Measurements from ENCODE around the gene PDXP.
"Not testable (repeated sequence)": the region's sequence is repeated elsewhere in the genome, so short reads cannot be mapped to it uniquely, and the experiment has no call there.

Gene PDXP, protein sequence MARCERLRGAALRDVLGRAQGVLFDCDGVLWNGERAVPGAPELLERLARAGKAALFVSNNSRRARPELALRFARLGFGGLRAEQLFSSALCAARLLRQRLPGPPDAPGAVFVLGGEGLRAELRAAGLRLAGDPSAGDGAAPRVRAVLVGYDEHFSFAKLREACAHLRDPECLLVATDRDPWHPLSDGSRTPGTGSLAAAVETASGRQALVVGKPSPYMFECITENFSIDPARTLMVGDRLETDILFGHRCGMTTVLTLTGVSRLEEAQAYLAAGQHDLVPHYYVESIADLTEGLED

DNA sequence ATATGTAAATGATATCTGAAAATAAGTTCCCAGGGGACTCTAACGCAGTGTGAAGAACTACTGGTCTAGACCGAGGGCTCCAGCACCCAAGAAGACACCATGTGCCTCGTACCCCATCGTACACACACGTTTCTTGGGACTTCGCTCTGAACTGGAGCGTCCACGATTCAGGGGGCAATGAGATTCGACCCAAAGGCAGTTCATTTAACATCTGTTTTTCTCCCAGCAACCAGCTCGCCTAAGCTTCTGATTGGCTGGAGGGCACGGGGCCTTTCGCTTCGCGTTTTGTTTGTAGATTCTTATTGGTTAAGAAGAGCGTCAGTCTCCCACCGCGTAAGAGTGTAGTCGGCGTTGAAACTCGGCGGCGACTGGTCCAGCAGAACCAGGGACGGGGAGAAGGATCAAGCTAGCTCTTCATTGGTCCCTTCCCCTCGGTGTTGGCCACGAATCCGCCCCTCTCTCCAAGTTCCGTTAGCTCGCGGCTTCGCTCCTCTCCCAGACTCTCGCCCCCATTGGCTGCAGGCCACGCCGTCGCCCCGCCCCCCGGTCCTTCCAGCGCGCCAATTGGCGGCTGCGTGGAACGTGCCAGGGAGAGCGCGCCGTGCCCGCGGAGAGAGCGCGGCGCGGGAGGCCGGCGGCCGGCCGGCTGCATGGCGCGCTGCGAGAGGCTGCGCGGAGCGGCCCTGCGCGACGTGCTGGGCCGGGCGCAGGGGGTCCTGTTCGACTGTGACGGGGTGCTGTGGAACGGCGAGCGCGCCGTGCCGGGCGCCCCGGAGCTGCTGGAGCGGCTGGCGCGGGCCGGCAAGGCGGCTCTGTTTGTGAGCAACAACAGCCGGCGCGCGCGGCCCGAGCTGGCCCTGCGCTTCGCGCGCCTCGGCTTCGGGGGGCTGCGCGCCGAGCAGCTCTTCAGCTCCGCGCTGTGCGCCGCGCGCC, at the start of gene PDXP:
TSS of gene PDXP (plus strand) at position 591 of the 933 bp plus-strand sequence. CDS start at position 651, 60 bp downstream.
- DNase-seq = peak; percentile 93 to 98 (median 96)

DNA sequence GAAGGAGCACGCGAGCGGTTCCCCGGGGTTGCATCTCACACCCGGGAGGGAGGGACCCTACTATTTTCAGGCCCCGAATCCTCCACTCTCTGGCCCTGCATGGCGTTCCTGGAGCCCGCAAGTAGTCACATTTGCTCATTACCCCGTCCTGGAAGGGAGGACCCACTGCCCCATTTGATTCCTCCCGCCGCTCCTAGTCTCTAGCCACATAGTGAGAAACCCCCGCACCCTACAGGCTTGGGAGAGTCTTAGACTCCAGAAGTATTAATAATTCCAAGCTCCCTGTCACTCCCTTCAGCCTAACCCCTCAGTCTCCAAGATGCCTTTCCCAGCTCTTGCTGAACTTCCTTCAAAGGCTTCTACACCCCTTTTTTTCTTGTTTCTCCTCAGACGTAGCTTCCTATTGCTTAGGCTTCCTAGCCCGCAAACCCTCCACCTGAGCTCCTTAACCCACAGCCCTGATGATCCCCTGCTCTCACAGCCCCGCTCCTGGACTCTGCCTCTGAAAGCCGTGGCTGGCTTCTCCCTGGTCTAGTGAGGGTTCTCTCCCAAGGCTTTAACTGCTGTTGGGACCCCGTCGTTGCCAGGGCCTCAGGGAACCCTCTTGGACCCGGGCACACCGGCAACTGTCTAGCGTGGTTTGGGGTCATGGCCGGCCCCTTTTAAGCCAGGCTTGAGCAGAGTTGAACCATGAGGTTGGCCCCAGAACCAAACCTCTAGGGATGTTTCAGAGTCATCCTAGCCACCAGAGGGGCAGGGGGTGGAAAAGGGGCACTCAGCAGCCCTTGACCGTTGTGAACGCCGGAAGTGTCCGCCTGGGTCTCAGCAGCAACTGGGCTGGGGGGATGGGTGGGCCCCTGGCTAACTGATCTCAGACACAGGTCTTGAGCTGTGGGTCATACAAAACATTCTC, 49.0 kb upstream of the PDXP start:
- no peak for DNase-seq

DNA sequence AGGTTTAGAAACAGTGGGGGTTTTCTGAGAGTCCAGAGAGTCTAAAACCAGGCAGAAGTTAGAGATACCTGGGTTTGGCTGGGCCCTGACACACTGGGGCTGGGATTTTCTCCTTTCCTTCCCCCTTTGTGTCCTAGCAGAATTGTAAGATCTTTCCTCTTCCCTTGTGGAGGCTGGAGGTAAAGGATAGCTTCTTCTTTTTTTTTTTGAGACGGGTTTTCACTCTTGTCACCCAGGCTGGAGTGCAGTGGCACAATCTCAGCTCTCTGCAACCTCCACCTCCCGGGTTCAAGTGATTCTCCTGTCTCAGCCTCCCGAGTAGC, 48.4 kb upstream of the PDXP start:
- DNase-seq = not testable (repeated sequence)

DNA sequence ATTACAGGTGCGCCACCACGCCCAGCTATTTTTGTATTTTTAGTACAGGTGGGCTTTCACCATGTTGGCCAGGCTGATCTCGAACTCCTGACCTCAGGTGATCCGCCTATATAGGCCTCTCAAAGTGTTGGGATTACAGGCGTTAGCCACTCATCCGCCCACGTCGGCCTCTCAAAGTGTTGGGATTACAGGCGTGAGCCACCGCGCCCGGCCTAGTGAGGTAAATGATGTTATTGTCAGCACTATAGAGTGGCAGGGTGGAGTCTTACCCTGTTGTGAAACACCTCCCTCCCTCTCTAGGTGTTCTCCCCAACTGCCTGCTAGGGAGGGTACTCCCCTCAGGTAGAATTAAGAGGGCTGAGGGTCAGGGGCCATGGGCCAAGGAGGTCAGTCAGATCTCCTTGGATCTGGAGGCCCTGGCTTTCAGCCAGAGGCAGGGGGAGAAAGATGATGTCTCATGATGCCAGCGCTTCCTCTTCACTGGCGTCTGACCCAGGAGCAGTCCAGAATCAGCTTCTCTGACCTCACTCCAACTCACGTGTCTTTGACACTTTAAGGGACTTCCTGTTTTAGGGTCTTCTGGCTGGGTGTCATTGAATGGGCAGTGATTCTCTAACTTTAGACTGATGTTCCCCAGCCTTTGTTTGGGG, 47.9 kb upstream of the PDXP start:
- no peak for DNase-seq

DNA sequence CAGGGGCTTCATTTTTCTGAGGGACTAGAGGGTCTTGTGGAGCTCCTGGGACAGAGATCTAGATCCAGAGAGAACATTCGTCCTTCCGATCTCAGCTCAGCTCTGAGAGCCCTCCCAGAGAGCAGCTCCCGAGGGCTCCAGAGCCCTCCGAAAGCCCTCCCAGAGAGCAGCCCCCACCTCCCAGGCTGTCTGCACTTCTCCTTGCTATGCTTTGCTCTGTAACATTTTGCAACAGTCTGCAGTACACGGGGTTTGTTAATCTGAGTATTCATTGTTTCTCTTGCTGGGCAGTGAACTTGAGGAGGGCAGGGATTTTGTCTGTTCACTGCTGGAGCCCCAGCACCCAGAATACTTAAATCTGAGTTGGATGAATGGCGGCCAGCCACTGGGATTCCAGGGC, 47.3 kb upstream of the PDXP start:
- no peak for DNase-seq

DNA sequence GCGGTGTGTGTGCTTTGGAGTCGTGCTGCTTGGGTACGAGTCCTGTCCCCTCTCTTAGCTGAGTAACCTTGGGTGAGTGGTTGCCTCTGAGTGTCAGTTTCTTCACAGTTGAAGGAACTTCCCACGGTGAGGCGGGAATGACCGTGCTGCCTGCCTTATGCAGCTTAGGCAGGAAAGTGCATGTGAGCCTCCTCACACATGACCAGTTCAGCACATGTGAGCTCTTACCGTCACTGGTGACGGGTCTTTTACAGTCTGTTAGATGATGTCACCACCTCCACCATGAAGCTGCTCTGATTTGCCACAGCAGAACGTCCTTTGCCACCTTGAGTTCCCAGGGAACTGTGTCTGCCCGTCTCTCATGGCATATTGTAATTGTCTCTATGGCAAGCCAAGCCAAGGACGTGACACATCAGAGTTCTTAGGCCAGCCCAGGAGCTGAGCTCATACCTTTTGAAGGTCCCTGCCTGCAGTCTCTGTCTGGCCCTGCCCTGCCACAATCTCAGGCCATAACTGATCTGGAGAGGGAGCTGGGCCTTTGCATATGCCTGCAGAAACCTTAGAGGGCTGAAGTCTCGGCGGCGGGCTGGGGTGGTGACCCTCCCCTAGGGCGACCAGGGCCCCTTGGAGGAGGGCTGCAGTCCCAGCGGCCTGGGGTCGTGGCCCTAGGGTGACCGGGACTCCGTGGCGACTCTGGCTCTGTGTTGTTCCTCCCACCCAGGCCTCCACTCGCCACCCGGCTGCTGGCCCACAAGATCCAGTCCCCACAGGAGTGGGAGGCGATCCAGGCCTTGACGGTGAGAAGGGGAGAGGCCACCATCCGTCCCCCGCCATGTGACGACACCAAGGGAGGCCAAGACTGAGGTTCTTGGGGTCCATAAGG, 42.1 kb upstream of the PDXP start:
- DNase-seq = no peak

DNA sequence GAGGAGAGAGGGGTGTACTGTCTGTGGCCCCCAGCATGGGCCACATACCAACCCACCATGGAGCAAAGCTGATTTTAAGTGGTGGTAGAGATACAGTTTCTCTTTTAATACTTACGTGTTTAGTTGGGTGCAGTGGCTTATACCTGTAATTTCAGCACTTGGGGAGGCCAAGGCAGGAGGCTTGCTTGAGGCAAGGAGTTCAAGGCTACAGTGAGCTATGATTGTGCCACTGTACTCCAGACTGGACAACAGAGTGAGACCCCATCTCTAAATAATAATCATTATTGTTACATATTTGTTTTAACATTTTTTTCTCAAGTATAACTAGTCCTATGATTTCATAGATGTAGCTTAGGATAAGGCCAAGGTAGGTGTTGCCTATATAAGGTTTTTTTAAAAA, 41.1 kb upstream of the PDXP start:
- DNase-seq = no peak

DNA sequence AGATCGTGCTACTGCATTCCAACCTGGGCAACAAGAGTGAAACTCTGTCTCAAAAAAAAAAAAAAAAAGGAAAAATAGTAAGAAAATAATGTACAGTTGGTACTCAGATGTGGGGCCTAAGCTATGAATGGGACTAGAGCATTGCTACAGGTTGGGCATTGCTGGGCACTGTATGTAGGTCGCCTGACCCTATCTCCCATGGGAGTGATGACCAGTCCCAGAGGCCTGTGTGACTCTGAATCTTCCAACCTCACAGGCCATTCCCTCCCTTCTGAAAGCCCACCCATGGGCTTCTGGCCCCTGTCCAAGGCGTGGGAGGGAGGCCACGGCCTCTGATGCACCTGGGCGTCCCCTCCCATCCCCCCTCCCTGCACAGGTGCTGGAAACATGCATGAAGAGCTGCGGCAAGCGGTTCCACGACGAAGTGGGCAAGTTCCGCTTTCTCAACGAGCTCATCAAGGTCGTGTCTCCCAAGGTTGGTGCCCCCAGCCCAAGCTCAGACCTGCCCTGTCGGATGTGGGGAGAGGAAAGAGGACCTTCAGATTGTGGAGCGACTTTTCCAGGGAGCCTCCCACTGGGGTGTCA, 40.4 kb upstream of the PDXP start:
- DNase-seq = no peak

DNA sequence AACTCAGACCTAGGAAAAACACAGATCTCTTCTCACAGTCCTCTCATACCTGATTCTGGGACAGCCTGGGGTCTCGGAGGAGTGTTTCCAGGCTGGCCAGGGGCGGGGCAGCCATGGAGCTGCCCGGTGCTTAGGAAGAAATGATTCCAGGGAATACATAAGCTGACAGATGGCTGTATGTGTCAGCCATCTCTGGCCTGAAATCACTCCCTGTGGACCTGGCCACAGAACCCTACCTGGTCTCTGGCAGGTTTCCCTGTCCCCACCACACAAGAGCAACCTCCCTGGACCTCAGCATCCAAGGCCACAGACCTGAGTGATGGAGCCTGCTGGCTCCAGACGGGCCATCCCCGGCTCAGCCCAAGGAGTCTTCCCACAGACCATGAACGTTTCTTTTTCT, 39.8 kb upstream of the PDXP start:
- DNase-seq = no peak

DNA sequence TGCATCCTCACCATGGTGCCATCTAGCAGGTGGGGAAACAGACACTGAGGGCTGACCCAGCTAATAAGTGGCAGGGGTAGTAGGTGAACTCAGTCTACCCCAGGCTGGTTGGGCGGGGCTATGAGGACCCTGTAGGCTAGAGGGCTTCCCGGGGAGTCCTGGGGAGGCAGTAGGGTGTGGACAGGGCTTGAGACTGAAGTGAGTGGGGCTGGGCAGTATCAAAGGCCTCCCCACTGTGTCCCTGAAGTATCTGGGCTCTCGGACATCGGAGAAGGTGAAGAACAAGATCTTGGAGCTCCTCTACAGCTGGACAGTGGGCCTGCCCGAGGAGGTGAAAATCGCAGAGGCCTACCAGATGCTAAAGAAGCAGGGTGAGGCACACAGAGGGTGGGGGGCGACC, 38.5 kb upstream of the PDXP start:
- no peak for DNase-seq

DNA sequence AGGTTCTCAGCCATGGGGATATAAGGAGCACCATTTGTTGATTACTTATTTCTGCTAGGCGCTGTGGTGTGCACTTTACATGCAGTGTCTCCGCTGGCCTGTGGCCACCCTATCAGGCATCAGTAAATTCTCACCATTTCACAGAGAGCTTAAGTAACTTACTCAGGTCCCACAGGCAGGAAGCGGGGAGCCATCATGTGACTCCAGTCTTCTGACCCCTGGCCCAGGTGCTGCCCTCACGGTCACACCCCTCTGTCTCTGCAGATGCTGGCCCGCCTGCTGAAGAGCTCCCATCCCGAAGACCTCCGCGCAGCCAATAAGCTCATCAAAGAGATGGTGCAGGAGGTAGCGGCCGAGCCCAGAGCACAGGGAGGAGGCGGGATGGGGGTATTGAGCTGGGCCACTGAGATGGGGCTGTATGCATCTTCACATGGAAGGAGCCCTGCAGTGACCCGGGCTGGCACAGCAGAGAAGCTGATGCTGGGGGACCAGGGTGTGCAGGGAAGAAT, 37.1 kb upstream of the PDXP start:
- DNase-seq = no peak

DNA sequence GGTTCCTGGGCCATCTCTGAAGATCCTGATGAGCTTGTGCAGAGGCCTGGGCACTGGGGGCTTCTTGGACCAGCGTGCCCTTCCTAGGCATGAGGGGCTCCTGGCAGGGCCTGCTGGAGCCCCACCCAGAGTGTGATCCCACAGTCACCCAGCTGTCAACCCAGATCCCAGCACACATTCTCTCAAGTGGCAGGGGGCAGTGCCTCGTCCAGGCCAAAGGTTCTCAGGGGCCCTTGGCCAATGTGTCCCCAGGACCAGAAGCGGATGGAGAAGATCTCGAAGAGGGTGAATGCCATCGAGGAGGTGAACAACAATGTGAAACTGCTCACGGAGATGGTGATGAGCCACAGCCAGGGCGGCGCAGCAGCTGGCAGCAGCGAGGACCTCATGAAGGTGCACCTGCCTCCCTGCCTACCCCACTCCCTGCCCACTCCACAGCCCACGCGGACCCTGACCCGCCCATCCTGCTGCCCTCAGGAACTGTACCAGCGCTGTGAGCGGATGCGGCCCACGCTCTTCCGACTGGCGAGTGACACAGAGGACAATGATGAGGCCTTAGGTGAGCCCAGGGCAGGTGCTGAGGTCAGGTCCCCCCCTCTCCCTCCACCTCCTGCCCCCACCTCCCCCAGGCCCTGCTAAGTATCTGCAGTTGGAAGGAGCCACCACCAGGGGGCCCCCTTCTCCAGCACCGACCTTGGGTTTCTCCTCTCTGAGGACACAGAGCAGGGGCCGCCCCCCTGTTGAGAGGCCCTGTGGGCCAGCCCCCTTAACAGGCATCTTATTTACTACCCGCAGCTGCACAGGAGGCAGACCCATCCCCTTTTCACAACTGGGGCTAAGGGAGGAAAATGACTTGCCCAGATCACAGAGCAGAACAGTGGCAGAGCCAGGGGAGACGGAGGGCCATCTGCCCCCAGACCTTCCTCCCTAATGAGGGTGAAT, 35.2 kb upstream of the PDXP start:
- DNase-seq = peak; percentile 61 to 74 (median 64)

DNA sequence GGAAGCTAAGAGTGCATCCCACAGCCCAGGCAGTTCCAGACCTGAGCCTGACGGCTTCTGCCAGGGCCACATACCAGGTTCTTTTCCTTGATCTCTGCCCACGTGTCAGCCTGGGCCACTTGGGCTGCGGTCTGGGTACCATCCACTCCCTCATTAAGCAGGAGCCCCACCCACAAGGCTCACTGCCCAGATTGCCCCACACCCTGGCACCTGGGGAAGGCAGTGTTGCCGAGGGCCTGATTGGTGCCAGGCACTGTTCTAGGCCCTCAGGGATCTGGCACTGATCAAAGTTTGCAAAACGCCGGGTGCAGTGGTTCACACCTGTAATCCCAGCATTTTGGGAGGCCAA, 34.5 kb upstream of the PDXP start:
- DNase-seq = no peak

DNA sequence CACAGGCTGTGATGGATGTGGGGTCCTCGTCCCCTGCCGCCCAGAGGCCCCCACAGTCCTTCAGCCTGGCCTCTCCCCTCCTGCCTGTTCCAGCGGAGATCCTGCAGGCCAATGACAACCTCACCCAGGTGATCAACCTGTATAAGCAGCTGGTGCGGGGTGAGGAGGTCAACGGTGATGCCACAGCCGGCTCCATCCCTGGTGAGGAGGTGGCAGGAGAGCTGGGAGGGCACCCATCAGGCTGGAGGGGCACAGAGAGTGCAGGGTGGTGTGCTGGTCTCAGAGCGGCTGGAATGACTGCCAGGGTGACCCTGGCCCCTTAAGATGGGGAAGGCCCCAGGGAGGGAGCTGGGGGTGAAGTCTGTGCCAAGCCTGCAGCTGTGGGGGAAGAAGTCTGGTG, 33.6 kb upstream of the PDXP start:
- DNase-seq = no peak

DNA sequence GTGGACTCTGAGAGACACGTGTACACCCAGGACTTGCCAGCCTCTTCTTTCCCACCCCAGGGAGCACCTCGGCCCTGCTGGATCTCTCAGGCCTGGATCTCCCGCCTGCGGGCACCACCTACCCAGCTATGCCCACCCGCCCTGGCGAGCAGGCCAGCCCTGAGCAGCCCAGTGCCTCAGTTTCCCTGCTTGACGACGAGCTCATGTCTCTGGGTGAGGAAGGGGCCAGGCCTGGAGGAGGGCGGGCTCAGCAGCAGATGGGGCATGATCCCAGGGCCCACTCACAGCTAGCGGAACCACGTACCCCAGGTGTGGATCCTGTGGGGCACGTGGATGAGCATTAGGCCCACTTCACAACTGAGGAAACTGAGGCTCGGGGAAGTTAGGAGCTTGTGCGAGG, 32.8 kb upstream of the PDXP start:
- DNase-seq = no peak

DNA sequence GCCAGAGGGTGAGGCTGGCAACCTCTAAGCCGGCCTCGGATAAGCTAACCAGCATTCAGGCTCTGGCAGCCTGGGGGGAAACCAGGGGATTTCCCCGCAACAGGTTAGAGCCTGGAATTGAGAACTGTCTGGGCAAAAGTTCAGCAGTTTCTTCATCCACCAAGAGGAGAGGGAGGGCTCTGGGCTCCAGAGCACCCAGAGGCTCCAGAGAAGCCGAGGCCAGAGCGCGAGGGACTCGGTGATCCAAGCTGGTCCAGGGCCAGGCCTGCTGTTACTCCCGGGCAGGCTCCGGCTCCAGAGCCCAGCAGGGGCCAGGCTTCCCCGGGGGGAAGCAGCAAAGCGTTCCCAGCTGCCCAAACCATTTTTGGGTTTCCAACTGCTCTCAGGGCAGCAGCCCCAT, 32.4 kb upstream of the PDXP start:
- DNase-seq = no peak

DNA sequence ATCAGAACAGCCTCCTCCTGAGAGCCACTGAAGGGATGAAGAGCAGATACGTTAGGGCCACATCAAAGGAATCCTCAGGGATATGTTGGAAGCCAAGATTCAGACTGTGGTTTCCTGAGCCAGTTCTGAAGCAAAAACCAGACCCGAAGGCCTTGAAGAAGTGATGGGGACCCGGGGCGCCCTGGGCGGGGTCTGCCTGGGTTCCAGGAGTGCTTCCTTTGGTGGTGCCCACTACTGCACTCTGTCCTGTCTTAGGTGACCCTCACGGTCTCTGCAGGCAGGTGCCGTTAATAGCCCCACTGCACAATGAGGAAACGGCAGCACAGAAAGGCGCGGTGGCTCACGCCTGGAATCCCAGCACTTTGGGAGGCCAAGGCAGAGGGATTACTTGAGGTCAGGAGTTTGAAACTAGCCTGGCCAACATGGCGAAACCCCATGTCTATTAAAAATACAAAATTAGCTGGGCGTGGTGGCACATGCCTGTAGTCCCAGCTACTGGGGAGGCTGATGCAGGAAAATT, 31.9 kb upstream of the PDXP start:
- DNase-seq = no peak

DNA sequence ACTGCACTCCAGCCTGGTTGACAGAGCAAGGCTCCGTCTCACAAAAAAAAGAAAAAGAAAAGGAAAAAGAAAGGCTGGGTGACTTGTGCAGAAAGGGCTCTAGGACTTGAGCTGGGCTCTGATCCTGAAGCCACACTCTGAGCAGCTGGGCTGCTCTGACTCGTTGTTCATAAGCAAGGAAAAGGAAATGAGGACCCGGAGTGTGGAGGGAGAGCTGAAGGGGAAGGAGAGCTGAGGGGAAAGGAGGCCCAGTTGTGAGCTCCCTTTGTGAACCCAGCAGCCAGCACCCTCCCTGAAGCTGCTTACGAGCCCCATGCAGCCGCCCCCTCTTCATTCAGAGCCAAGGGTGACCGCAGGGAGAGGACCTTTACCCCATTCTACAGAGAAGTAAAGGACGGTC, 31.4 kb upstream of the PDXP start:
- DNase-seq = no peak

DNA sequence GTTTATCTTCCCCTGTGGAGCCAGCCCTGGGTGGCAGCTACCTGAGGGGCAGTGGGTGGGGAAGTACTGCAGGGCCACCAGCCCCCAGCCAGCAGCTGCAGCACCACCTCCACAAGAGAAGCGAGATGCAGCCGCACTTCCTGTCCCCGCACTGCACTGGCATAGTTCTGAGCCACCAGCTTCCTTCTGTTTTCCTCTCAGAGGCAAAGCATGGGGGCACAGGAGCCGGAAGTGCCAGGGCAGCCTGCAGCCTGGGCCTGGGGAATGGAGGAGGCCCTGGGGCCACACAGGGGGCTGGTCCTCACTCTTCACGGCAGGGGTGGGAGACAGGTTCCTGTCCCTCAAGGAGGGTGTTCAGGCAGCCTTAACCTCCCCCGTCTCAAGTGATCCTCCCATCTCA, 31.0 kb upstream of the PDXP start:
- peak in 2 of 4 experiments; percentile 53 to 54 for DNase-seq

DNA sequence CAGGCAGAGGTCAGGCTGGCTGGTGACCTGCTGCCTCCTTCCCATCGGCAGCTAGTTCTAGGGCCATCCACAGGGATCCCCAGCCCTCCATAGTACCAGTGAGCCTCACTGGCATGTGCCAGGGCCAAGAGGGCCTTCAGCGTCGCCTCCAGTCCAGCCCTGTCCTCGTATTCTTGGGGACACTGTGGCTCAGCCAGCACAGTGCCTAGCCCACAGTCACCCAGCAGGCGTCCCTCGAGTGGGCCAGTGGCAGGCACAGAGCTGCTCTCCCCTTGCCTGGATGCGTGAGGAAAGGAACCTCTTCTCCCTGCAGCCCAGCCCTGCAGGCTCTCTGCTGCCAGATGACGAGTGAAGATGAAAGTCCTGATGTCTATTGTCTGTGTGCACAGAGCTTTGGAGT, 29.7 kb upstream of the PDXP start:
- no peak for DNase-seq

Data from activated naive CD4-positive, alpha-beta T cell (primary cell).